Measurements from ENCODE around the gene MNT.

MNT gene

DNA sequence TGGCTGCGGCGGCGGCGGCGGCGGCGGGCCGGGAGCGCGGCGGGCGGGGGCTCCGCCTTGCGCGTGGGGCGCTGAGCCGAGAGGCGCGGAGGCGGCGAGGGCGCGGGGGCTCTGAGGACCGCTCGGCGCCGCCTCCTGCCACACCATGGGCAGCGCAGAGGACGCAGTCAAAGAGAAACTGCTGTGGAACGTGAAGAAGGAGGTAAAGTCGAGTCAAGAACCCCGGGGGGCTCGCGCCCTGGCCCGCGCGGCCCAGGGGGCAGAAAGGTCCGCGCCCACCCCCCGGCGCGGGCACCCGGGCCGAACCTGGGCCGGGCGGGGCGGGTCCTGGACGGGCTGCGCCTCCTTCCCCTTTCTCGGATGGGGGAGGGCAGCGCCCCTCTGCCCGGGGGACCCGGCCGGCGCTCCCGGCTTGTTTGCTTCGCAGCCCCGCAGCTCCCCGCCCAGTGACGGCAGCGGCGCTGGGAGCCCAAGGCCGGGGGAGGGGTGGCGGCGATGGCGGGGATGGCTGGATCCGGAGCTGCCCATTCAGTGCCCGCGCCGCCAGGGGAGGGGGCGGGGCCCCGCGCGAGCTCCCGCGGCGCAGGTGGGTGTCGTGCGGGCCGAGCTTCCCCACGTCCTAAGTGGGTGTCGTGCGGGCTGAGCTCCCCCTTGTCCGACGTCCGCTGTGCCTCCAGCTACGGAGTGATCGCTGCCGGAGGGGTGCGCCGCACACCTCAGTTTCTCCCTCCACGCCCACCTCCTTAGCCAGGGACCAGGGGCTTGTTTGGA, 63.1 kb downstream of the MNT start:
- TF ChIP-seq FOXP2 (optimal IDR thresholded peaks at IDR 0.05; ENCODE audit: borderline replicate concordance, extremely low read depth, extremely low read length, insufficient read depth) (no peak), TAF1 (IDR thresholded peaks at IDR 0.05; ENCODE audit: borderline replicate concordance, insufficient read depth, low read length) (0 out of 2 replicates have a peak, but pooled peaks have one; percentile 20)

DNA sequence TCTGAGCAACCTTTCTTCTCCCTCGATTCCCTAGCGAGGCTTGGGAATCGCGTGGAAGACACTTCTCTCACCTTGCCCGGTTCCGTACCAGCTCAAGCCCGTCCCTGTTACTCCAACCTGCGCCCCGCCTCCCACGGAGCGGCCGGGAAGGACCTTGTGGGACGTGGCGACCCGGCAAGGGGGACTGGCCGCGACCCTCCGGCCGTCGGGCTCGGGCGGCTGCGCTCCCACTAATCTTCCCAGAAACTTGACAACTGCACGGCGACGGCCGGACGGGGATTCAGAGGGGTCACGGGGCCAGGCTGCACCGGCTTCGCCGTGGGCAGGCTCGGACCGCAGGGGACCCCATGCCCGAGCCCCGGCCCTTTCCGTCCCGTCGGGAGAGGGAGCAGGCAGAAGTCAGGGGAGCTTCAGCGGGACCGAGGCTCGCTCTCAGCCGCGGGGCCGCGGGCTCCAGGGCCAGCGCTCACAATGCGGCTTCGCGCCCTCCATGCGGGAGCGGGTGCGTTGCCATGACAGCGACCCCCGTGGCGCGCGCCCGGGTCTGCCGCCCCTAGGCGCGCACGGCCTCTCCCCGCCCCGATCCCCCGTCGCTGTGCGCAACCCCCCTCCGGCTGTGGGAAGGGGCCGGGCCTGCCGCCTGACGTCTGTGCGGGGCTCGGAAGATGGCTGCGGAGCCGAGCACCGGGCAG, 63.9 kb downstream of the MNT start, which contains the start of gene SGSM2:
SGSM2 (plus strand) TSS at position 650 of the 692 bp plus-strand sequence. CDS start 188 bp downstream, outside the sequence.
- TF ChIP-seq SIN3A (IDR thresholded peaks at IDR 0.05; ENCODE audit: borderline replicate concordance, insufficient read depth, low read length) (no peak), POLR2AphosphoS5 (IDR thresholded peaks at IDR 0.05; ENCODE audit: low read depth, low read length) (no peak), FOXP2 (optimal IDR thresholded peaks at IDR 0.05; ENCODE audit: borderline replicate concordance, extremely low read depth, extremely low read length, insufficient read depth) (no peak), TAF1 (IDR thresholded peaks at IDR 0.05; ENCODE audit: borderline replicate concordance, insufficient read depth, low read length) (no peak)
- TF ChIP-seq, protein P1, sequence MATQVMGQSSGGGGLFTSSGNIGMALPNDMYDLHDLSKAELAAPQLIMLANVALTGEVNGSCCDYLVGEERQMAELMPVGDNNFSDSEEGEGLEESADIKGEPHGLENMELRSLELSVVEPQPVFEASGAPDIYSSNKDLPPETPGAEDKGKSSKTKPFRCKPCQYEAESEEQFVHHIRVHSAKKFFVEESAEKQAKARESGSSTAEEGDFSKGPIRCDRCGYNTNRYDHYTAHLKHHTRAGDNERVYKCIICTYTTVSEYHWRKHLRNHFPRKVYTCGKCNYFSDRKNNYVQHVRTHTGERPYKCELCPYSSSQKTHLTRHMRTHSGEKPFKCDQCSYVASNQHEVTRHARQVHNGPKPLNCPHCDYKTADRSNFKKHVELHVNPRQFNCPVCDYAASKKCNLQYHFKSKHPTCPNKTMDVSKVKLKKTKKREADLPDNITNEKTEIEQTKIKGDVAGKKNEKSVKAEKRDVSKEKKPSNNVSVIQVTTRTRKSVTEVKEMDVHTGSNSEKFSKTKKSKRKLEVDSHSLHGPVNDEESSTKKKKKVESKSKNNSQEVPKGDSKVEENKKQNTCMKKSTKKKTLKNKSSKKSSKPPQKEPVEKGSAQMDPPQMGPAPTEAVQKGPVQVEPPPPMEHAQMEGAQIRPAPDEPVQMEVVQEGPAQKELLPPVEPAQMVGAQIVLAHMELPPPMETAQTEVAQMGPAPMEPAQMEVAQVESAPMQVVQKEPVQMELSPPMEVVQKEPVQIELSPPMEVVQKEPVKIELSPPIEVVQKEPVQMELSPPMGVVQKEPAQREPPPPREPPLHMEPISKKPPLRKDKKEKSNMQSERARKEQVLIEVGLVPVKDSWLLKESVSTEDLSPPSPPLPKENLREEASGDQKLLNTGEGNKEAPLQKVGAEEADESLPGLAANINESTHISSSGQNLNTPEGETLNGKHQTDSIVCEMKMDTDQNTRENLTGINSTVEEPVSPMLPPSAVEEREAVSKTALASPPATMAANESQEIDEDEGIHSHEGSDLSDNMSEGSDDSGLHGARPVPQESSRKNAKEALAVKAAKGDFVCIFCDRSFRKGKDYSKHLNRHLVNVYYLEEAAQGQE (IDR thresholded peaks at IDR 0.05; ENCODE audit: insufficient read depth in 1 of 2, low read depth in 2 of 2, low read length in 2 of 2): no peak

DNA sequence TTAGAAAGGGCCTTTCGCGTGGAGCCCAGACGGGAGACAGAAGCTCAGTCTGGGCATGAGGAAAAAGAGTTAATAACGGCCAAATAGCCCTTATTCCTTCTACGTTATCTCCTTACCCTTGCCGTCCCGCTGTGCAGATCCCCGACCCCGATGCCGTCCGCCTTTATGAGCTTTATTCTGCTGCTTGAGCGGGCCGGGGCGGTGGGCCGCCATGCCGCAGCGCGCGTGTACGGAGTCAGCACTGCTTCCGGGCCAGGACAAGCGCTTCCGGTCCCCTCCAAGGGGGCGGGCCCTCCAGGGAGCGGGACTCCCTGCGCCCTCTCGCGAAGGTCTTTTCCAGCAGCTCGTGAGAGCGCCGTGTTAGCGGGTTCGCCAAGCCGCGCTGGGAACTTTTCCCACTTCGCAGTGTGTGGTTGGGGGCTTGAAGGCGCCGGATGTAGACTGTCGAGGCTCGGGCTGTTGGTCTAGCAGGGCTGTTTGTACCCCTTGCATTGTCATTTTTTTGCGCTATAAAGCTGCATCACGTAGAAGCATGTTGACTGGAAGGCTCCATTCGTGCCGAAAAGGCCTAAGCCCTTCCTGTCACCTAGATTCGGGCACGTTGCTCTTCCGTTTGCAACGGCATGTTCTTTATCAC, 64.5 kb downstream of the MNT start, which contains the start of gene TSR1:
TSR1 (minus strand) TSS at position 243 of the 637 bp plus-strand sequence; CDS start at position 213, 30 bp downstream.
- TF ChIP-seq TAF1 (IDR thresholded peaks at IDR 0.05; ENCODE audit: borderline replicate concordance, insufficient read depth, low read length) (peak; percentile 97), FOXP2 (optimal IDR thresholded peaks at IDR 0.05; ENCODE audit: borderline replicate concordance, extremely low read depth, extremely low read length, insufficient read depth) (peak; percentile 86), SIN3A (IDR thresholded peaks at IDR 0.05; ENCODE audit: borderline replicate concordance, insufficient read depth, low read length) (peak; percentile 93; the same call in 1 of the 2 replicates), POLR2AphosphoS5 (IDR thresholded peaks at IDR 0.05; ENCODE audit: low read depth, low read length) (peak; percentile 96)
- TF ChIP-seq, protein P1 (IDR thresholded peaks at IDR 0.05; ENCODE audit: insufficient read depth in 1 of 2, low read depth in 2 of 2, low read length in 2 of 2): peak; percentile 58 to 65

DNA sequence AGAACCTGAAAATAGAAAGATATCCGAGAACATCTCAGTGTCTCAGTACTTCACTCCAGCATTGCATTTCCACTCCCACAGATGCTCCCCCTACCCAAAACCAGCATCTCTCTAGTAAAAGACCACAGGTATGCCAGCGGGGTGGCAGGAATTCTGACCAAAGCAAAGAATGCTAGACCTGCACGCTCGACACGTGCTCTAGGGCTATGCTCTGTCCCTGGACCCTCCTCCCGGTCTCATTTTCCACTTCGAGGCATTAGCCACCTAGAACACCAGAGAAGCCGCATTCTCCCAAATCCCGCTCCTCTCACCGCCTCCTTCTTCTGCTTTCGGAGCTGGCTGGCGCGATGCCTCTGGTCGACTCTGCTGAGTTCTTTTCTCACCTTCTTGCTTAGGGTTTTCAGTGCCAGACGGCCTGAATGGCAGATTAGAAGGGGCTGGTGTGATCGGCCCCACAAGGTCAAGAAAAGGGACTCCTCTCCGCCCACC, 65.1 kb downstream of the MNT start:
- TF ChIP-seq POLR2AphosphoS5 (IDR thresholded peaks at IDR 0.05; ENCODE audit: low read depth, low read length) (no peak), FOXP2 (optimal IDR thresholded peaks at IDR 0.05; ENCODE audit: borderline replicate concordance, extremely low read depth, extremely low read length, insufficient read depth) (no peak), TAF1 (IDR thresholded peaks at IDR 0.05; ENCODE audit: borderline replicate concordance, insufficient read depth, low read length) (no peak), SIN3A (IDR thresholded peaks at IDR 0.05; ENCODE audit: borderline replicate concordance, insufficient read depth, low read length) (no peak)
- TF ChIP-seq, protein P1 (IDR thresholded peaks at IDR 0.05; ENCODE audit: insufficient read depth in 1 of 2, low read depth in 2 of 2, low read length in 2 of 2): no peak

Measured in PFSK-1 (cell line).